Calu3 (cell line): ENCODE data around the gene CCNG2. TPM values are rescaled to one million over a fixed set of nuclear protein-coding genes. Genes with fewer than 3 reads are reported as not detected.

Experiments
- BruUV-seq: library from RNA; stranded (reverse); fragments of 400-500 nt; replicated peaks from 2 replicates; lab custom pipeline; 2021; lab: Mats Ljungman, UMichigan
- CTCF ChIA-PET: fragments of 300-600 bp; sonication (Branson Sonifier 250); formaldehyde crosslinking; loops from one replicate; lab custom pipeline; 2022; ENCODE audit warnings: antibody characterized with exemption; lab: Charles Lee
- DNase-seq: peaks from one replicate; pipeline ENCODE4 v3.0.0; 2022
- H3K27ac Mint-ChIP-seq: one replicate; pipeline ENCODE4 v1.8.0; 2022; ENCODE audit warnings: mixed read lengths; ENCODE audit not compliant: unreplicated experiment
- H3K27me3 Mint-ChIP-seq: one replicate; pipeline ENCODE4 v1.8.0; 2022; ENCODE audit warnings: mixed read lengths; ENCODE audit not compliant: unreplicated experiment
- H3K36me3 Mint-ChIP-seq: one replicate; pipeline ENCODE4 v1.8.0; 2022; ENCODE audit warnings: mild to moderate bottlenecking, moderate library complexity, mixed read lengths; ENCODE audit not compliant: insufficient read depth, unreplicated experiment
- H3K4me1 Mint-ChIP-seq: one replicate; pipeline ENCODE4 v1.8.0; 2022; ENCODE audit warnings: mild to moderate bottlenecking, low read depth, mixed read lengths; ENCODE audit not compliant: unreplicated experiment
- H3K4me3 Mint-ChIP-seq: one replicate; pipeline ENCODE4 v1.8.0; 2022; ENCODE audit warnings: mild to moderate bottlenecking, low read depth, moderate library complexity, mixed read lengths; ENCODE audit not compliant: unreplicated experiment
- H3K9me3 Mint-ChIP-seq: one replicate; pipeline ENCODE4 v1.8.0; 2022; ENCODE audit warnings: low read depth, mixed read lengths; ENCODE audit not compliant: unreplicated experiment
- intact Hi-C: fragments of 100-400 bp; cut with micrococcal nuclease; formaldehyde crosslinking; loops from one replicate; pipeline ENCODE4 v1.10.0; 2022; ENCODE audit not compliant: unreplicated experiment
- total RNA-seq: library from RNA; stranded (reverse); gene quantifications from 2 replicates; pipeline ENCODE4 v1.2.3, GENCODE V29; 2022
- TF ChIP-seq, protein P1 (sequence below): fragments of 200-600 bp; IDR thresholded peaks from one replicate; pipeline ENCODE4 v1.8.0; 2022; ENCODE audit warnings: antibody characterized with exemption; ENCODE audit not compliant: unreplicated experiment

CCNG2 gene
- total RNA-seq, 1 experiment from 2014 or later, result 25.2 TPM

DNA sequence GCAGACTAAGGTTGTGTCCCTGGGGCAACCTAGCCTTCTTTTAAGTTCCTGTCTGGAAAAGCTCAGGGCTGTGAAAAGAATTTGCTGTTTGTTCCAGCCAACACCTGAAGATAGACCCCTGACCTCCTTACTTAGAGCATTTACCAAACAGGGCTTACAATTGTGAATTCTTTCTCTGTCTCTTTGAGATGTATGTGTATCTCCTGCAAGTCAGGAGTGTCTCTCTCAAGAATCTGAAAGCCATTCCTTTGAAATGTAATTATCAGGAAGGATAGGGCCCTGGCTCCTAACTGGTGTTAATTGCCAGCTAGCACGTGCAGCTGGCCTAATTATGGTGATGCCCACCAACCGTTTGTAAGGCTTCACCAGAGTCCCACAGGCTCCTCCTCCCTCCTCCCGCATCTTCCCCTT lies 18.2 kb downstream of the CCNG2 start:
- intact Hi-C loops, result no loop called here
- no peak for DNase-seq
- no peaks in the 10 kb centered on the region for H3K9me3 Mint-ChIP-seq
- CTCF ChIA-PET, result interaction anchor here (0.8 kb wide), 1 partner anchor 9 kb away, joined by 3 read pairs; no protein-coding TSS in a partner anchor
- TF ChIP-seq, protein P1, sequence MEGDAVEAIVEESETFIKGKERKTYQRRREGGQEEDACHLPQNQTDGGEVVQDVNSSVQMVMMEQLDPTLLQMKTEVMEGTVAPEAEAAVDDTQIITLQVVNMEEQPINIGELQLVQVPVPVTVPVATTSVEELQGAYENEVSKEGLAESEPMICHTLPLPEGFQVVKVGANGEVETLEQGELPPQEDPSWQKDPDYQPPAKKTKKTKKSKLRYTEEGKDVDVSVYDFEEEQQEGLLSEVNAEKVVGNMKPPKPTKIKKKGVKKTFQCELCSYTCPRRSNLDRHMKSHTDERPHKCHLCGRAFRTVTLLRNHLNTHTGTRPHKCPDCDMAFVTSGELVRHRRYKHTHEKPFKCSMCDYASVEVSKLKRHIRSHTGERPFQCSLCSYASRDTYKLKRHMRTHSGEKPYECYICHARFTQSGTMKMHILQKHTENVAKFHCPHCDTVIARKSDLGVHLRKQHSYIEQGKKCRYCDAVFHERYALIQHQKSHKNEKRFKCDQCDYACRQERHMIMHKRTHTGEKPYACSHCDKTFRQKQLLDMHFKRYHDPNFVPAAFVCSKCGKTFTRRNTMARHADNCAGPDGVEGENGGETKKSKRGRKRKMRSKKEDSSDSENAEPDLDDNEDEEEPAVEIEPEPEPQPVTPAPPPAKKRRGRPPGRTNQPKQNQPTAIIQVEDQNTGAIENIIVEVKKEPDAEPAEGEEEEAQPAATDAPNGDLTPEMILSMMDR, result no peak
- H3K27me3 Mint-ChIP-seq, result no peaks in the 10 kb centered on the region
- H3K4me1 Mint-ChIP-seq, result no peaks in the 10 kb centered on the region
- H3K4me3 Mint-ChIP-seq, result no peak overlapping the region
- BruUV-seq, result no TSS peak
- H3K27ac Mint-ChIP-seq, result no peak overlapping the region
- no peaks in the 10 kb centered on the region for H3K36me3 Mint-ChIP-seq

DNA sequence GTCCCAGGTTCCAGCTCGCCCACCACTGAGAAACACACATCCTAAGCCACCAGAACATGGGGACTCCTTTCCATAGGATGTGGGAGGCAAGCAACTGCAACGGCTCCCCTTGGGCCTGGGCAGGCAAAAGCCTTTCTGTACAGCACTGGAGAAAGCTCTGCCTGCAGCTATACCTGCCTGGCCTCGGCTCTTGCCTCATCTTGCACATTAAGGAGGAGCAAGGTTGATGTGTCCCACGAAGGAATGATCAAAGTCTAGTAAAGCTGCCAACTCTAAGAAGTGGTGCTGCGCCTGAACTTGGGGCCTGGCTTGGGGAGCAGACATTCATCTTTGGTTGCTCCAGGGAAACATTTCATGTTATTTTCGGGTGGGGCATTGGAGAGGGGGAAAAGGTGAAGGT lies 19.6 kb downstream of the CCNG2 start:
- Mint-ChIP-seq H3K27me3 (no peaks in the 10 kb centered on the region), H3K4me3 (no peak overlapping the region), H3K27ac (no peak overlapping the region), H3K4me1 (no peaks in the 10 kb centered on the region), H3K36me3 (no peaks in the 10 kb centered on the region), H3K9me3 (no peaks in the 10 kb centered on the region)
- no TSS peak for BruUV-seq
- TF ChIP-seq, protein P1, result no peak
- intact Hi-C loops, result no loop called here
- no peak for DNase-seq
- CTCF ChIA-PET, result no interaction called here

DNA sequence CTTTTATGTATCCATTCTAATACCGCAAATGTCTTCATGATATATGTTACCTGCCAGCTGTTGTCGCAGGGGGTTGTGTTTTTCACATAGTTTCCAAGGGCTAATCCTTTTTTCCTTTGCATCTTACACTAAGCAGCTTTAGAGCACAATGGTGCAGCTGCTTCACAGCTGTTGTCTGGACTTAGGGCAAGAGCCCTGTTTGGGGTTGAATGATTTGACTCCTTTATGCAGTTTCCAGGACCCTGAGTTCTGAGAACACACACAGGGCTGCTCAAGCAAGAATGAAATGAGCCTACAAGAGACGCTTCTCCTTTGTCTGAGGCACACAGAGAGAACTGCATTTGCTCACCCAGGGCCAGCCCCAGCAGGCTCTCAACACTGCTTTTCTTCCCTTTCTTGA lies 20.2 kb downstream of the CCNG2 start:
- H3K4me3 Mint-ChIP-seq, result no peak overlapping the region
- no peak for DNase-seq

DNA sequence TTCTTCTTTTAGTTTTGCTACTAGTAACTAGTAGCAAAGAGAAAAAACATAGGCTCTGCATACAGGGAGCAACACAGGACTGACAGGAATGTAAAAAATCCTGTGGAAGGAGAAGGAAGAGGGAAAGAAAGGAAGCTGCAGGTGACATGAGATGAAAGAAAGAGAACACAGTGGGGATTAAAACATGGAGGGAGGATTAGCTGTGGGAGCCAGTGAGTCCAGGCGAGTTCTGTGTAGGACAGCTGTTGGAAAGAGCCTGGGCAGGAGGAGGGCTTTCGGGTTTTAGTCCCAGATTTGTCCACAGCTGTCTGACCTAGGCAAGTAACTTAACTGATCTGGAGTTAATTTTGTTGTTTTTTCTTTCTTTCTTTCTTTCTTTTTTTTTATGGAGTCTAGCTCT lies 21.6 kb downstream of the CCNG2 start:
- no peaks in the 10 kb centered on the region for H3K4me1 Mint-ChIP-seq
- H3K27ac Mint-ChIP-seq, result no peak overlapping the region
- CTCF ChIA-PET, result no interaction called here
- TF ChIP-seq, protein P1, result no peak
- H3K27me3 Mint-ChIP-seq, result no peaks in the 10 kb centered on the region
- intact Hi-C loops, result no loop called here
- DNase-seq, result no peak
- no peak overlapping the region for H3K4me3 Mint-ChIP-seq
- BruUV-seq, result no TSS peak
- no peaks in the 10 kb centered on the region for H3K36me3 Mint-ChIP-seq
- H3K9me3 Mint-ChIP-seq, result no peaks in the 10 kb centered on the region

More for the DNA sequence above, 20.2 kb downstream of the CCNG2 start:
- Mint-ChIP-seq H3K27ac (no peak overlapping the region), H3K9me3 (no peaks in the 10 kb centered on the region), H3K4me1 (no peaks in the 10 kb centered on the region), H3K36me3 (no peaks in the 10 kb centered on the region), H3K27me3 (no peaks in the 10 kb centered on the region)
- BruUV-seq, result no TSS peak
- intact Hi-C loops, result no loop called here
- TF ChIP-seq, protein P1, result no peak
- CTCF ChIA-PET, result no interaction called here
